Muscle of leg (tissue), 11 donors: ENCODE measurements around the gene KCP. TPM values are rescaled to one million over a fixed set of nuclear protein-coding genes. Genes with fewer than 3 reads are reported as not detected.
A peak's percentile ranks its signal among the peaks of the same experiment; 100 is the strongest.

Source experiments
- DNase-seq: peaks from one replicate; pipeline ENCODE4 v3.0.0; 2013
- H3K27ac ChIP-seq: one replicate; pipeline ENCODE4 v1.5.1; 2013; ENCODE audit warnings: mild to moderate bottlenecking, low read length, control low read depth
- H3K27me3 ChIP-seq: one replicate; pipeline ENCODE4 v1.6.1; 2013; ENCODE audit warnings: low read length; ENCODE audit not compliant: control insufficient read depth, insufficient read depth
- H3K36me3 ChIP-seq: one replicate; pipeline ENCODE4 v1.6.1; 2013; ENCODE audit warnings: low read length; ENCODE audit not compliant: control insufficient read depth, insufficient read depth
- H3K4me1 ChIP-seq: one replicate; pipeline ENCODE4 v1.6.1; 2013; ENCODE audit warnings: low read length; ENCODE audit not compliant: control insufficient read depth, insufficient read depth
- H3K4me3 ChIP-seq: one replicate; pipeline ENCODE4 v1.5.1; 2013; ENCODE audit warnings: low read length, control low read depth
- H3K9me3 ChIP-seq: replicated peaks from 2 replicates; pipeline ENCODE4 v1.6.1; 2013; ENCODE audit warnings: low read depth, low read length; ENCODE audit not compliant: control insufficient read depth
- WGBS: methylation state at CpG from one replicate; pipeline ENCODE4 v1.1.5; 2013; ENCODE audit warnings: missing lambda C conversion rate; ENCODE audit not compliant: insufficient coverage; 5-methylcytosine and 5-hydroxymethylcytosine counted together
- polyA plus RNA-seq, 8 donors: library from polyadenylated mRNA; unstranded; fragments of 120-200 nt; gene quantifications; one replicate each; pipeline versions ENCODE4 v1.2.1 to v1.2.3, GENCODE V29; 2013; ENCODE audit warnings: inconsistent platforms in 1 of 8, low replicate concordance in 1 of 8; ENCODE audit not compliant: insufficient read length in 8 of 8, insufficient read depth in 1 of 8
- total RNA-seq: library from RNA; stranded (reverse); fragments of 120-200 nt; gene quantifications from one replicate; pipeline ENCODE4 v1.2.4, GENCODE V29; 2013

The KCP gene
- total and polyA plus RNA-seq, 9 donors = 0.50 to 1.8 (median 1.1) TPM

DNA sequence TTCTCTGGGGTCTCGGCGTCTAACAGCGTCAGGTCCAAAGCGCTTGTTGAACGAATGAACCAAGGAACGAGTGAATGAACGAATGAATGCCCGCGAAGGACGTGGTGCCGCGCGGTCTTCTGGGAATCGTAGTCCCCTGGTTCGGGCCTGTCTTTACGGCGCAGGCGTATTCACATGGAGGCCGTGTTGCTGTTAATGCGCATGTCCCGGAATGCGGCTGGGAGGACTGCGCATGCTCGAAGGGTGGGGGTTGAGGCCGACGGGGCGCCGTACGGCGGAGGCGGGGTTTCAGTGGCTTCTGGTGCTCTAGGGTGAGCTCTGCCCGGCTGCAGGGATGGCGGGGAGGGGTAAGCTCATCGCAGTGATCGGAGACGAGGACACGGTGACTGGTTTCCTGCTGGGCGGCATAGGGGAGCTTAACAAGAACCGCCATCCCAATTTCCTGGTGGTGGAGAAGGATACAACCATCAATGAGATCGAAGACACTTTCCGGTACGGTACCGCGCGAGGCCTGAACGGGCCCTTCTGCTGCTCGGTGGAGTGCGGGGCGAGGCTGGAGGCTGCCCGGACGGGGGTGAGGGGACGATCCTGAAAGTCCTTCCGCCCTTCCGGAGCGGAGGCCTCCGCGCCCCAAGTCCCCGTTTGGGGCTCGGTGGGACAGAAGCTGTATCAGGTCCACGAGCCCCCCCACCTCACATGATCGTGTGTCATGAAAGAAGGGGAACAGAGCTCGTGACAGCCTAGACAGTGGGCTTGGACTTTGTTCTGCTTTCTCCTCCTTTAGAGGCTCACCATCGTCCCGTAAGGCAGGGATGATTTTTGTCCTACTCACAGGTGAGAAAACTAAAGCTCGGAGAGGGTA is 47.7 kb downstream of the KCP start, which contains the start of gene ATP6V1F:
TSS of gene ATP6V1F (plus strand) at position 286 of the 862 bp plus-strand sequence. CDS start at position 335, 49 bp downstream.
- DNase-seq = peak; percentile 99
- Histone ChIP-seq H3K27ac (peak within 1 kb of the TSS; percentile 85), H3K36me3 (peaks cover 47% of the 10 kb centered on the region), H3K4me1 (peaks cover 48% of the 10 kb centered on the region), H3K9me3 (no peaks in the 10 kb centered on the region), H3K27me3 (no peaks in the 10 kb centered on the region), H3K4me3 (peak within 1 kb of the TSS; percentile 86)
- under 1% methylated on average over 50 of the region's 65 CpGs for WGBS

DNA sequence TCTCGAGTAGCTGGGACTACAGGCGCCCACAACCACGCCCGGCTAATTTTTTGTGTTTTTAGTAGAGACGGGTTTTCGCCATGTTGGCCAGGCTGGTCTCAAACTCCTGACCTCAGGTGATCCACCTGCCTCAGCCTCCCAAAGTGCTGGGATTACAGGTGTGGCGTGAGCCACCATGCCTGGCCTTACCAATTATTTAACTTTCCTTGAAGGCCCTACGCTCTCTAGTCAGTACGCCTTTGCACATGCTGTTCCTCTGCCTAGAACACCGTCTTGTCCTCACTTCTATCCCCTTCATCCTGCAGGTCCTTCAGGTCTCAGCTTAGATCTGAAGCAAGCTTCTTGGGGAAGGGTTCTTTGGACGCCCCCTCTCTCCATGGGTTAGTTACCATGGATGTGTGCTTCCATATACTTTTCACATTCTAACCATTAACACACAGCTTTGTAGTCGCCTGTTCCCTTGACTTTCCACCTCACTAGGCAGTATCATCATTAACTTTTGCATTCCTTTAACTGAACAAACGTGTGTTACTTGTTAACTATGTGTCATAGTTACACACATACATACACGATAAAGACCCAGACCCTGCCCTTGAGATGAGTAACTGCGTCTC is 48.4 kb downstream of the KCP start:
- Histone ChIP-seq H3K4me1 (peaks cover 42% of the 10 kb centered on the region), H3K4me3 (peak overlapping the region; percentile 86), H3K27me3 (no peaks in the 10 kb centered on the region), H3K27ac (peak overlapping the region; percentile 69), H3K36me3 (peaks cover 50% of the 10 kb centered on the region), H3K9me3 (no peaks in the 10 kb centered on the region)
- no peak for DNase-seq
- 73% methylated on average over 12 of the region's 15 CpGs for WGBS

DNA sequence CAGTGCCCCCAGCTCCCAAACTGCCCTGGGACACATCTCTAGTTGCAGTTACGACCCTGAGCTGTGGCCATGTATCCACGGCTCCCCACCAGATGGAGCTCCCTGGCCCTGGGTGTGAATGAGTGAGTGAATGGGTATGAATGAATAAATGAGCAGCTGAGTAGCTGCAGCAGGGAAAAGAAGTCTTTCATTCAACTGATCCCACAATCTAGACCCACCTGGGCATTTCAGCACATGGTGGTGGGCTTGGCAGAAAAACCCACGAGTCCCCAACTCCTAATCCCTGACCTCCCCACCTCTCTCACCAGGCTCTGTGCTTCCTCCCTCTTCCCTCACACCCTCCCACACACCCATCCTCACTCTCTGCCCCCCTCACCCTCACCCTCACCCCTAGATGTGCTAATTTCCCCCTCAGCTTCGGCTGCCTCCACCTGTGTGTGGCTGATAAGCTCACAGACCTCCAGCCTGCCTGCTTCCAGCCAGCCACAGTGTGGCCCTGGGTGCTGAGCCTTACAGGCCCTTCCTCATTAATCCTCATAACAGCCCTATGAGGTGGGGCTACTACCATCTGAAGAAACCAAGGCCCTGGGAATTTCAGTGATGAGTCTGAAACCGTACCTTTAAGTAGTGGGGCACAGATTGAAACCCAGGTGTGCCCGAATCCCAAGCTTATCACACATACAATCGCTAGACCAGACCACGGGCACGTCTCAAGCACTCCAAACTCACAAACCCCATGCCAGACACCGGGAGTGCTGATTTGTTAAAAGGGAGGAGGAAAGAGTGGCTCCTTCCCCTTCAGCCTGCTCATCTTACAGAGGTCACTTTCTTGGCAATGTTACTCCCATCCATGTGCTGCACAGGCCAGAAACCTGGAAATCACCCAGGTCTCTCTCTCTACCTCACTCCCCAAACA is 50.1 kb downstream of the KCP start:
- H3K36me3 ChIP-seq = peaks cover 52% of the 10 kb centered on the region
- 7% methylated on average over 2 of the region's 10 CpGs for WGBS
- peaks cover 42% of the 10 kb centered on the region for H3K4me1 ChIP-seq
- H3K4me3 ChIP-seq = no peak overlapping the region
- DNase-seq = peak; percentile 76
- H3K27ac ChIP-seq = peak overlapping the region; percentile 67
- H3K9me3 ChIP-seq = no peaks in the 10 kb centered on the region
- H3K27me3 ChIP-seq = no peaks in the 10 kb centered on the region

DNA sequence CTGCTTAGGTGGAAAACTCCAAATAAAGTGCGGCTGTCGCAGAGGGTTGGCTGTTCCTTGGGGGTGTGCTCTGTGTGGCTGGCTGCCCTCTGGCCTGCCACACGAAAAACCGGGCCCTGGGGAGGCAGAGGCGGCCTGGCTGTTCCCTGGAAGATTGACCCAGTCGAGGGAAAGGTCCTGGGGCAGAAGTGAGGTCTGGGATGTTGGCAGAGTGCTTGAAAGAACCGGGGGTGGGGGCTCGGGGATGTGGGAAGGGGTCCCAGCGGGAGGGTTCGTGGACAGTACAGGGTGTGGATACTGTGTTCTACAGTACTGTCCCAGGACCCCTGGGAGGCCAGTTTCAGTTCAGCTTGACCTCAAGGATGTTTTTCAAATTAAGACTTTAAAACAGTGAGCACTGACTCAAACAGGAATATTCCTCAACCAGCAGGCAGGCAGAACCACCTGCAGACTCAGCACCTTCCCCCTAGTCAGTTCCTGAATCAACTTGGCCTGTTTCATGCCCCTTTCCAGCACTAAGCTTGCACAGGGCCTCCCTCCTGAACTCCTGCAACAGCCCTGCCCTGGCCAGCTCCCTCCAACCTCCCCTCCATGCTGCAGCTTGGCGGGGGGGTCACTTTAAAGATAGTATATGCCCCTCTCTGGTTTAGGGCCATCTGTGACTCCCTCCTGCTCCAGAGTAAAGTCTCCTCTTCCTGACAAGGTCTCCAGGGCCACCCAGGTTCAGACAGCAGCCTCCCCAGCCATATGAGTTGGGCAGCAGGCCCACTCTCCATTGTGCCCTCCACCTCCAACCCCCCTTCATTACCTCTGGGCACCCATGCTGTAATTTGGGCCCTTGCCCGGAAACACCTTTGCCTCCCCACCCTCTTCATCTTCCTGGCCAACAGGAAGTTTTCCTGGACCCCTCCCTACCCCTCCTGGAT is 51.0 kb downstream of the KCP start:
- H3K27me3 ChIP-seq = no peaks in the 10 kb centered on the region
- peaks cover 53% of the 10 kb centered on the region for H3K36me3 ChIP-seq
- WGBS = 23% methylated on average over 11 of the region's 12 CpGs
- H3K9me3 ChIP-seq = no peaks in the 10 kb centered on the region
- DNase-seq = peak; percentile 41
- no peak overlapping the region for H3K4me3 ChIP-seq
- H3K27ac ChIP-seq = peak overlapping the region; percentile 59
- peaks cover 42% of the 10 kb centered on the region for H3K4me1 ChIP-seq

DNA sequence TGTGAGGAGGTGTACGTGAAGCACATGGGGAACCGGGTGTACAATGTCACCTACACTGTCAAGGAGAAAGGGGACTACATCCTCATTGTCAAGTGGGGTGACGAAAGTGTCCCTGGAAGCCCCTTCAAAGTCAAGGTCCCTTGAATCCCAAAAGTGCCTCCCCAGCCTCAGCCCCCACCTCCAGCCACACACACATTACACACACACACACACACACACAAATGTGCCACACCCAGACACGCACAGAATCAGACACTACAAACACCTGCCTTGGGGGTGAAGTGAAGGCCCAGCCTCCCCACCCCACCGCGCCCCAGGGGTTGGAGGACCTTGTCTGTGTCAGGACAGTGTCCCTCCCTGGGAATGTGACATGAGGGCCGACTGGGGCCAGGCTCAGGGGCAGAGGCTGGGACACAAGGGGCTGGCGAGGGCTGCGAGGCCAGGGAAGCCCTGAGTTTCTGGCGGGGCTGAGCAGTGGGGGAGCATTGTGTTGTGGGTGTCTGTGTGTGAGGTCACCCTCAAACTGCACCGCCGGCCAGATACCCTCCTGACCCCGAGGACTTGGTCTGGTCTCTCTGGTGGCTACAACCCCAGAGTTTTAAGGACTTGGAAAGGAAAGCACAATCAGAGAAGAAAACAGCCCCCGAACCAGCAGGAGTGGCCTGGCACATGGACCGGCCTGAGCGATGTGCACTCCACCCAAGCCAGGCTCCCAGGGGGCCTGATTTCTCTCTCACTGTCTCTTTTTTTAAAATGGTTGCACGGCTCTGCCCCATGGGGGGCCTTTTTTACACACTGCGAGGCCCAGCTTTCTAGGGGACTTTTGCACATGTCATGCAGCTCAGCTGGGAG is 51.9 kb downstream of the KCP start:
- peak; percentile 67 for DNase-seq
- H3K27ac ChIP-seq = peak overlapping the region; percentile 32

DNA sequence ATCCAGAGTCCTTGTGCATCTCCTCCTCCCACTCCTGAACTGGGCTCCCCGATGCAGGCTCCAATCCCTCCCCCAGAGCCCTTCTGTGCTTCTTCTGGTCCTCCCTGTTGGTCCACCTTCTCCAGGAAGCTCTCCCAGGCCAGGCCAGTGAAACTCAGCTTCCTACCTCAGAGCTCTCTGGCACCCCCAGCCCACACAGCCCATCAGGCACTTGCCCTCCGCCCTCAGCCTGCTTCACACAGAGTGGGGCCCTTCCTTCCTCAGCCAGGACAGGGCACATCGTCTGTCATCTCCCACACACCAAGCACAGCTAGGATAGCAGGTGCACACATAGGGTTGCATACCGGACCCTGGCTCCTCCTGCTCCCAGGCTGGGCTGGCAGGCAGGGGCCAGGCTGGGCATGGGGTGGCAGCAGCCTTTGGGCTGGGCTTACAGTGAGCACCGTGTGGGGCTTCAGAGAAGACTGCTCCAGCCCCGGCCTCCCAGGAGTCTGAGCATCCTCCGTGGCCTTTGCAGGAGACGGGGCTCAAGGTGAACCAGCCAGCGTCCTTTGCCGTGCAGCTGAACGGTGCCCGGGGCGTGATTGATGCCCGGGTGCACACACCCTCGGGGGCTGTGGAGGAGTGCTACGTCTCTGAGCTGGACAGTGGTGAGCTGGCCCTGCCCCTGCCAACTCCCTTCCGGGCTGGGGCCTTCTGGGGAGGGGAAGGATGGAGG is 54.3 kb downstream of the KCP start:
- Histone ChIP-seq H3K27ac (no peak overlapping the region), H3K36me3 (peaks cover 83% of the 10 kb centered on the region)

More for the DNA sequence above, 51.9 kb downstream of the KCP start:
- no peak overlapping the region for H3K4me3 ChIP-seq
- WGBS = 47% methylated on average over 10 of the region's 18 CpGs
- H3K4me1 ChIP-seq = peaks cover 35% of the 10 kb centered on the region
- H3K9me3 ChIP-seq = no peaks in the 10 kb centered on the region
- H3K27me3 ChIP-seq = no peaks in the 10 kb centered on the region
- peaks cover 60% of the 10 kb centered on the region for H3K36me3 ChIP-seq

DNA sequence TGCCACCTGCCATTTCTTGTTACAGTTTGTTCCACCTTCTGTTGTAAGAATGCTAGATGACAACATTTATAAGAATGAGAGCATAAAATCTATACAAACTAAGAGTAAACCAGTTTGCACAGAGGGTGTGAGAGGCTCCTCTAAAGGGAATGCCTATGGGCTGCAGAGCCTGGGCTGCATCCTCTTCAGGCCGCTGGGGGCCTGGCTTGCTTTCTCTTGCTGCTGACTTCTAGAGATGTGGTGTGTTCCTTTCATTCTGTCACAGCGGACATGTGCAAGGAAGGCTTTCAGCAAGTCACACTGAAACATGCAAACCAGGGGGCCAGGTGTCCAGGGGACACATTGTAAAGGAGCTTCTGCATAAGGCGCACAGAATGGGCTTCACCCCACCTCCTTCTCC is 55.0 kb downstream of the KCP start:
- Histone ChIP-seq H3K27me3 (no peaks in the 10 kb centered on the region), H3K9me3 (no peaks in the 10 kb centered on the region), H3K4me3 (no peak overlapping the region), H3K4me1 (peaks cover 23% of the 10 kb centered on the region), H3K27ac (peak overlapping the region; percentile 10), H3K36me3 (peaks cover 89% of the 10 kb centered on the region)
- DNase-seq = no peak
- WGBS = 82% methylated on average over 3 of the region's 3 CpGs

More for the DNA sequence above, 54.3 kb downstream of the KCP start:
- H3K27me3 ChIP-seq = no peaks in the 10 kb centered on the region
- peaks cover 29% of the 10 kb centered on the region for H3K4me1 ChIP-seq
- DNase-seq = no peak
- H3K4me3 ChIP-seq = no peak overlapping the region
- H3K9me3 ChIP-seq = no peaks in the 10 kb centered on the region
- WGBS = 82% methylated on average over 15 of the region's 17 CpGs

DNA sequence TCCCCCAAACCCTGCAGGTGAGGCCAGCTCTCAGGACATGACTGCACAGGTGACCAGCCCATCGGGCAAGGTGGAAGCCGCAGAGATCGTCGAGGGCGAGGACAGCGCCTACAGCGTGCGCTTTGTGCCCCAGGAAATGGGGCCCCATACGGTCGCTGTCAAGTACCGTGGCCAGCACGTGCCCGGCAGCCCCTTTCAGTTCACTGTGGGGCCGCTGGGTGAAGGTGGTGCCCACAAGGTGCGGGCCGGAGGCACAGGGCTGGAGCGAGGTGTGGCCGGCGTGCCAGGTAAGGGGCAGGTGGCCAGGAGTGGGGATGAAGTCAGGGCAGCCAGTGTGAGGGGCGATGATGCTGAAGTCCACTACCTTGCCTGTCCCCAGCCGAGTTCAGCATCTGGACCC is 56.1 kb downstream of the KCP start:
- H3K36me3 ChIP-seq = peaks cover 92% of the 10 kb centered on the region
- peaks cover 12% of the 10 kb centered on the region for H3K4me1 ChIP-seq
- no peak overlapping the region for H3K4me3 ChIP-seq
- H3K27ac ChIP-seq = peak overlapping the region; percentile 3
- no peaks in the 10 kb centered on the region for H3K27me3 ChIP-seq
- DNase-seq = no peak
- H3K9me3 ChIP-seq = no peaks in the 10 kb centered on the region
- 94% methylated on average over 21 of the region's 21 CpGs for WGBS
